CD4-positive, alpha-beta T cell treated with Interleukin-12 subunit alpha and Interleukin-12 subunit beta, for 1 hour (primary cell): ENCODE measurements around the gene AADACL4.

Experiments used
- DNase-seq: peaks from one replicate; pipeline ENCODE4 v3.0.0-alpha.2; 2020

Gene AADACL4

DNA sequence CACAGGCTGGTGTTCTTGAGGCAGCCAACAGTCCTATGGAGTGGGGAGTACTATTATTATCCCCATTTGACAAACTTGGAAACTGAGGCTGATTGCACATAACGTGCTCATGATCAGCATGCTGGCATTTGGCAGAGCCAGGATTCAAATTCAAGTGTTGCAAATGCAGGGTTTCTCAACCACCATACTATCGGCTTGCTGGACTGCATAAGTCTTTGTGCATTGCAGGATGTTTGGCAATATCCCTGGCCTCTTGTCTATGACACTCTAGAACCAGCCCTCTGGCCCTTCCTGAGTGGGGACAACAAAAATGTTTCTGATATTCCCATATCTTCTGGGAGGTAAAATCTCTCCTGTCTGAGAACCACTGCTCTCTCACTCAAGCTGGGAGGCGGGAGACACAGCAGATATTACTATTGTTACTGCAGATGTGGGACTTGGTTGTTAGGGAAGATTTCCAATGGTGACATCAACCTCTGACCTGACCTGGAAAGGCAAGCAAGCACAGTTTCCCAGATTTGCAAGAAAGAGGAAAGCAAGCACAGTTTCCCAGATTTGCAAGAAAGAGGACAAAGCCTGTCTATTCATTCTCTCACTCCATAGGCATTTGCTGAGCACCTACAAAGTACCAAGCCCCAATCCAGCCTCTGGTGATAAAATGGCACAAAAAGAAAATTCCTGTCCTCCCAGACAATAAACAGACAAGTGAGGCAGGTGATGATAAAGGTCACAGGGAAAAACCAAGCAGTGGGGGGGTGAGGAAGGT, 71.0 kb downstream of the AADACL4 start:
- DNase-seq = no peak

DNA sequence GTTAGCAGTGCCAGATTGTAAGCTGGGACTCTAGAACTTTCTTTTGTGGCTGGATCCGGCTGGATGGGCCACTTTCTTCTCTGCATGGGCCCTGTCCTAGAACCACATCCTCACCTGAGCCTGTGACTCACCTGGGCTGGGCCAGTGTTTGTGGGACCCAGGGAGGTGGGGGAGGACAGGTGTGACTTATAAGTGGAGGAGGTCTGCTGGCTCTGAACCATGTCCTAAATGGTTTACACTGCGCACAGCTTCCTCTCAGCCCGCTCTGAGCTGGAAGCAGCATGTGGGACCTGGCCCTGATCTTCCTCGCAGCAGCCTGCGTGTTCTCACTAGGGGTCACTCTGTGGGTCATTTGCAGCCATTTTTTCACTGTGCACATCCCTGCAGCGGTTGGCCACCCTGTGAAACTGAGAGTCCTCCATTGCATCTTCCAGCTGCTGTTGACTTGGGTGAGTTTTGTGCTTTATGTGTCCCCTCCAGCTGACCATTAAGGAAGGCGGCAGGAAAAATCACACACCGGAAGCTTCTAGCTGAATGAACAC, 72.1 kb downstream of the AADACL4 start, which contains the start of gene AADACL3:
AADACL3 (plus strand) TSS at position 215 of the 542 bp plus-strand sequence; CDS start at position 282, 67 bp downstream.
- no peak for DNase-seq
